Activated CD8-positive, alpha-beta T cell treated with anti-CD3 and anti-CD28 coated beads for 36 hours (primary cell): ENCODE results near the gene TIMM44. TPM values are rescaled to one million over a fixed set of nuclear protein-coding genes. Genes with fewer than 3 reads are reported as not detected.

ENCODE experiments used
- ATAC-seq: fragments of 200-7000 bp; cut with Tn5 transposase; one replicate; pipeline ENCODE4 v1.10.0; 2021; ENCODE audit warnings: mild to moderate bottlenecking, moderate library complexity
- CTCF ChIA-PET: fragments of 350-600 bp; sonication (Branson Sonifier 250); formaldehyde crosslinking; loops from one replicate; lab custom pipeline; 2021; ENCODE audit warnings: antibody characterized with exemption; lab: Charles Lee
- POLR2A ChIA-PET: fragments of 350-600 bp; sonication (Branson Sonifier 250); formaldehyde crosslinking; loops from one replicate; lab custom pipeline; 2021; ENCODE audit warnings: antibody characterized with exemption; lab: Charles Lee
- DNase-seq: peaks from one replicate; pipeline ENCODE4 v3.0.0-alpha.2; 2020
- H3K27ac Mint-ChIP-seq: one replicate; pipeline ENCODE4 v1.8.0; 2021; ENCODE audit warnings: mild to moderate bottlenecking, mixed read lengths
- H3K27me3 Mint-ChIP-seq: one replicate; pipeline ENCODE4 v1.8.0; 2021; ENCODE audit warnings: mixed read lengths
- H3K36me3 Mint-ChIP-seq: one replicate; pipeline ENCODE4 v1.8.0; 2021; ENCODE audit warnings: low read depth, mixed read lengths
- H3K4me1 Mint-ChIP-seq: one replicate; pipeline ENCODE4 v1.8.0; 2021; ENCODE audit warnings: low read depth, mixed read lengths
- H3K4me3 Mint-ChIP-seq: one replicate; pipeline ENCODE4 v1.8.0; 2021; ENCODE audit warnings: mild to moderate bottlenecking, moderate library complexity, mixed read lengths
- H3K9me3 Mint-ChIP-seq: one replicate; pipeline ENCODE4 v1.8.0; 2021; ENCODE audit warnings: mixed read lengths
- intact Hi-C: fragments of 100-400 bp; cut with micrococcal nuclease; formaldehyde crosslinking; loops from one replicate; pipeline ENCODE4 v1.10.0; 2022
- total RNA-seq, 2 experiments: library from RNA; stranded (reverse); gene quantifications; one replicate each; pipeline ENCODE4 v1.2.3, GENCODE V29; 2021
- TF ChIP-seq, protein P1 (sequence below): fragments of 200-600 bp; IDR thresholded peaks from one replicate; pipeline ENCODE4 v1.8.0; 2022; ENCODE audit warnings: antibody characterized with exemption, mild to moderate bottlenecking

Gene TIMM44, protein sequence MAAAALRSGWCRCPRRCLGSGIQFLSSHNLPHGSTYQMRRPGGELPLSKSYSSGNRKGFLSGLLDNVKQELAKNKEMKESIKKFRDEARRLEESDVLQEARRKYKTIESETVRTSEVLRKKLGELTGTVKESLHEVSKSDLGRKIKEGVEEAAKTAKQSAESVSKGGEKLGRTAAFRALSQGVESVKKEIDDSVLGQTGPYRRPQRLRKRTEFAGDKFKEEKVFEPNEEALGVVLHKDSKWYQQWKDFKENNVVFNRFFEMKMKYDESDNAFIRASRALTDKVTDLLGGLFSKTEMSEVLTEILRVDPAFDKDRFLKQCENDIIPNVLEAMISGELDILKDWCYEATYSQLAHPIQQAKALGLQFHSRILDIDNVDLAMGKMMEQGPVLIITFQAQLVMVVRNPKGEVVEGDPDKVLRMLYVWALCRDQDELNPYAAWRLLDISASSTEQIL
- total RNA-seq, result 10 to 100 TPM; 92.3 to 95.5 TPM

DNA sequence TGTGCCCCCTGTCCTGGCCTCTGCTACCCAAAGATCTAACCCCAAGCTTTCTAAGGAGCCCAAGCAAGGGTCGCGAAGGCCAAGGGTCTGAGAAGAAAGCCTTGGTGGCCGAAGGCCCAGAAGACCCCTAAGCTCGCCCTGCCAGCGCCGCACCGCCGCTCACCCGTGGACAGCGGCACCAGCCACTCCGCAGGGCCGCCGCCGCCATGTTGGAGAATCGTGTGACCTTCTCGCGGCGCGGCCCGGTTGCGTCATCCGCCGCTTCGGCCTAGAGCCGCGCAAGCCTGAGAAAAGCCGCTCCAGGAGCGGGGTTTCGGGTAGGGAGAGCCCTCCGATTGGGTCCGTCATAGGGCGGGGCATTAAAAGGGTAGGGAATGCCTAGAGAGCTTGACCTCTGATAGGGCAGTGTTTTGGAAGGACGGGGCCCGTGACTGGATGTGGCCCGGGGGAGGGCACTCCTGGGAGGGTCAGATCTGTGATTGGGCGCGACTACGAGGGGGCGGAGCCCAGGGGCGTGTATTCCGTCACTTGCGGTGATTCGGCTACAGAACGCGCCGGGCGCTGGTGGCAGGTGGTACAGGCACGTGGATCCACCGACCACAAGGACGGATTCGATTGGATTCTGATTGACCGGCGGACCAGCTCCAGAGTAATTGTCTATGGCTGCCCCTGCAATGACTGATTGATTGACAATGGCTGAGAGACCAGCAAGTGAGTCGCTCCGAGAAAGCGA, at the start of gene TIMM44:
Gene TIMM44 (minus strand): TSS at position 223 of the 733 bp plus-strand sequence. CDS start 15 bp downstream, at position 208.
- DNase-seq, result peak; percentile 99
- intact Hi-C loops, result loop anchor here (10.0 kb wide), 2 partner anchors 61 to 301 kb away; partner anchors contain the start of gene ELAVL1
- peaks cover 20% of the 10 kb centered on the region for H3K36me3 Mint-ChIP-seq
- peak; percentile 99 for ATAC-seq
- peaks cover 47% of the 10 kb centered on the region for H3K4me1 Mint-ChIP-seq
- CTCF ChIA-PET, result interaction anchor here (0.8 to 3.3 kb wide), 25 partner anchors 8 to 312 kb away, joined by 3 to 31 read pairs (median 4); partner anchors contain the start of genes ELAVL1, MAP2K7 and SNAPC2
- POLR2A ChIA-PET, result interaction anchor here (0.6 to 6.7 kb wide), 20 partner anchors 8 to 544 kb away, joined by 3 to 81 read pairs (median 4); partner anchors contain the start of genes CTXN1, ELAVL1, SNAPC2 and TGFBR3L
- peak within 1 kb of the TSS; percentile 97 for H3K4me3 Mint-ChIP-seq
- H3K27ac Mint-ChIP-seq, result peak within 1 kb of the TSS; percentile 98
- TF ChIP-seq, protein P1, sequence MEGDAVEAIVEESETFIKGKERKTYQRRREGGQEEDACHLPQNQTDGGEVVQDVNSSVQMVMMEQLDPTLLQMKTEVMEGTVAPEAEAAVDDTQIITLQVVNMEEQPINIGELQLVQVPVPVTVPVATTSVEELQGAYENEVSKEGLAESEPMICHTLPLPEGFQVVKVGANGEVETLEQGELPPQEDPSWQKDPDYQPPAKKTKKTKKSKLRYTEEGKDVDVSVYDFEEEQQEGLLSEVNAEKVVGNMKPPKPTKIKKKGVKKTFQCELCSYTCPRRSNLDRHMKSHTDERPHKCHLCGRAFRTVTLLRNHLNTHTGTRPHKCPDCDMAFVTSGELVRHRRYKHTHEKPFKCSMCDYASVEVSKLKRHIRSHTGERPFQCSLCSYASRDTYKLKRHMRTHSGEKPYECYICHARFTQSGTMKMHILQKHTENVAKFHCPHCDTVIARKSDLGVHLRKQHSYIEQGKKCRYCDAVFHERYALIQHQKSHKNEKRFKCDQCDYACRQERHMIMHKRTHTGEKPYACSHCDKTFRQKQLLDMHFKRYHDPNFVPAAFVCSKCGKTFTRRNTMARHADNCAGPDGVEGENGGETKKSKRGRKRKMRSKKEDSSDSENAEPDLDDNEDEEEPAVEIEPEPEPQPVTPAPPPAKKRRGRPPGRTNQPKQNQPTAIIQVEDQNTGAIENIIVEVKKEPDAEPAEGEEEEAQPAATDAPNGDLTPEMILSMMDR, result no peak
- H3K9me3 Mint-ChIP-seq, result no peaks in the 10 kb centered on the region
- no peaks in the 10 kb centered on the region for H3K27me3 Mint-ChIP-seq

DNA sequence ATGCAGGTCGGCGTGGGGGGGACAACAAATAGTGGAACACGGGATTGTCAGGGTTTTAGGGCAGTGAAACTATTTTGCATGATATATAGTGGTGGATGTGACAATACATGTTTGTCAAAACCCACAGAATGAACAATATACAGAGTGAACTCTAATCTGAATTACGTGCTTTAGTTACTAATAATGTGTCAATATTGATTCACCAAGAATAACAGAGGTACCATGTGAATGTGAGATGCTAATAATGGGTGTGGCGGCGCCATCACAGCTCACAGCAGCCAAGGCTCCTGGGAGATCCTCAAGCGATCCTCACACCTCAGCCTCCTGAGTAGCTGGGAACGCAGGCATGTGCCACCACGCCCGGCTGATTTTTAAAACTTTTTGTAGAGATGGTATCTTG, 49.1 kb upstream of the TIMM44 start:
- H3K27ac Mint-ChIP-seq, result no peak overlapping the region
- peaks cover 34% of the 10 kb centered on the region for H3K4me1 Mint-ChIP-seq
- DNase-seq (no peak), ATAC-seq (no peak)
- peaks cover 26% of the 10 kb centered on the region for H3K36me3 Mint-ChIP-seq
- H3K9me3 Mint-ChIP-seq, result no peaks in the 10 kb centered on the region
- no peaks in the 10 kb centered on the region for H3K27me3 Mint-ChIP-seq
- POLR2A ChIA-PET, result no interaction called here
- intact Hi-C loops, result no loop called here
- TF ChIP-seq, protein P1, result no peak
- H3K4me3 Mint-ChIP-seq, result no peak overlapping the region
- CTCF ChIA-PET, result interaction anchor here (2.3 kb wide), 1 partner anchor 10 kb away, joined by 8 read pairs; no protein-coding TSS in a partner anchor

DNA sequence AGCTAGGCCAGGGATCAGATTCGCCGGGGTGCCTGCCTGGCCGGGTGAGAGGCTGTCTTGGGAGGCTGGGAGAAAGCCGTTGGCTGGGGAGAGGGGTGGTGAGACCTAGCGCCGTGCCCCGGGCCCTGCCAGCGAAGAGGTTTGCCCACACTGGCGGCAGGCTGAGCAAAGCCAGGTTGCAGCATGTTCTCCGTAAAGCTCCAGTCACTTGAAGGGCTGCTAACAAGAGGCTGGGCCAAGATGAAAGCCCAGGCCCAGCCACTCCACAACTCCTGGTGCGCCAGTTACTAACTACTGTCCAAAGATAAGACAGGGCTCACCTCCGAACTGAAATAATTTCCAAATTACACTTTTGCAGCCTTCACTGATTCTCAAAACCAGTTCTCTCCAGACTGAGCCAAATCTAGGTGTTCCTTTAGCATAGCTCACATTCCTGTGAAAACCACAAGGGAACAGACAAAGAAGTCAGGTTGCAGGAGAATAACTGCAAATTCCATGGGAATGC, 45.7 kb upstream of the TIMM44 start:
- peaks cover 34% of the 10 kb centered on the region for H3K36me3 Mint-ChIP-seq
- ChIA-PET CTCF (interaction anchor here (0.9 to 2.3 kb wide), 2 partner anchors 13 to 18 kb away, joined by 3 to 11 read pairs; no protein-coding TSS in a partner anchor), POLR2A (no interaction called here)
- ATAC-seq (no peak), DNase-seq (no peak)
- TF ChIP-seq, protein P1, result no peak
- no peak overlapping the region for H3K27ac Mint-ChIP-seq
- intact Hi-C loops, result no loop called here
- H3K27me3 Mint-ChIP-seq, result no peaks in the 10 kb centered on the region
- H3K4me3 Mint-ChIP-seq, result no peak overlapping the region
- H3K9me3 Mint-ChIP-seq, result no peaks in the 10 kb centered on the region
- H3K4me1 Mint-ChIP-seq, result peaks cover 8% of the 10 kb centered on the region

DNA sequence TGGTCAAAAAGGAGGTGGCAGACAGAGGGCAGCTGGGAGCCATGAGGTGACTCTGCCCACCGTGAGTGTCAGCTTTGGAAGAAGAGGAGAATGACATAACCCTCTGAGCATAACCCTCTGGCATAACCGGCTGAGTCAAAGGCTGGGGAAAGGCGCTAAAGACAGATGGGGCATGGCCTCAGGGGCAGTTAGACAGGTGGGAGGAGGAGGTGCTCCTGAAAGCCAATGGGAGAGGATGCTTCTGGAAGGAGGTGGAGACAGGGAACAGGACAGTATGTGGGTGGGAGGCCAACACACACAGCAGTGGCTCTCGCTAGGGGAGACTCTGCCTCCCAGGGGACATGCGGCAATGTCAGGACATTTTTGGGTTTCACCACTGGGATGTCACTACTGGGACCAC, 44.8 kb upstream of the TIMM44 start:
- POLR2A ChIA-PET, result no interaction called here
- Mint-ChIP-seq H3K9me3 (no peaks in the 10 kb centered on the region), H3K36me3 (peaks cover 34% of the 10 kb centered on the region), H3K27me3 (no peaks in the 10 kb centered on the region), H3K4me1 (peaks cover 5% of the 10 kb centered on the region), H3K4me3 (no peak overlapping the region), H3K27ac (no peak overlapping the region)
- ATAC-seq, result no peak
- CTCF ChIA-PET, result interaction anchor here (0.7 to 2.3 kb wide), 3 partner anchors 14 to 18 kb away, joined by 3 to 11 read pairs (median 3); no protein-coding TSS in a partner anchor
- no peak for DNase-seq
- intact Hi-C loops, result no loop called here
- TF ChIP-seq, protein P1, result no peak
